Transverse colon (tissue), 4 donors: ENCODE results near the gene CASP10. TPM values are rescaled to one million over a fixed set of nuclear protein-coding genes. Genes with fewer than 3 reads are reported as not detected.

Experiments
- DNase-seq: peaks from one replicate; pipeline ENCODE4 v3.0.0-alpha.2; 2019
- H3K27ac ChIP-seq, 4 donors: fragments of 200-600 bp; sonication (generic); 2 replicates each; pipeline ENCODE4 v1.5.1; 2016 to 2018; ENCODE audit warnings: inconsistent platforms in 4 of 4
- H3K27me3 ChIP-seq: fragments of 200-600 bp; sonication (generic); 2 replicates; pipeline ENCODE4 v1.5.1; 2017; ENCODE audit warnings: inconsistent platforms
- H3K36me3 ChIP-seq, 4 donors: fragments of 200-600 bp; sonication (generic); 2 replicates each; pipeline ENCODE4 v1.5.1; 2017 to 2019; ENCODE audit warnings: inconsistent platforms in 4 of 4
- H3K4me1 ChIP-seq, 4 donors: fragments of 200-600 bp; sonication (generic); 2 replicates each; pipeline ENCODE4 v1.5.1; 2017 to 2020; ENCODE audit warnings: inconsistent platforms in 4 of 4
- H3K4me3 ChIP-seq, 4 donors: fragments of 200-600 bp; sonication (generic); 1 replicate in 1 of 4; 2 replicates in 3 of 4; pipeline versions ENCODE4 v1.5.1 to v1.6.1; 2017 to 2019; ENCODE audit warnings: inconsistent platforms in 4 of 4
- H3K9me3 ChIP-seq, 2 donors: fragments of 200-600 bp; sonication (generic); 2 replicates each; pipeline ENCODE4 v1.5.1; 2017 to 2019; ENCODE audit warnings: inconsistent platforms in 2 of 2
- CTCF ChIP-seq, 5 experiments: fragments of 200-600 bp in 3 of 5; fragments of 450-650 bp in 2 of 5; sonication (generic) in 3 of 5; IDR thresholded peaks; 1 replicate in 2 of 5; 2 replicates in 3 of 5; pipeline ENCODE4 v1.5.1; 2016 to 2017; ENCODE audit warnings: antibody characterized with exemption in 5 of 5, inconsistent platforms in 3 of 5, mild to moderate bottlenecking in 2 of 5, moderate library complexity in 1 of 5
- EP300 ChIP-seq: sonication (generic); formaldehyde crosslinking; IDR thresholded peaks from one replicate; pipeline ENCODE4 v1.6.1; 2017; ENCODE audit warnings: antibody characterized with exemption, low read depth
- POLR2A ChIP-seq: fragments of 450-650 bp; IDR thresholded peaks from one replicate; pipeline ENCODE4 v1.6.1; 2016; ENCODE audit warnings: antibody characterized with exemption, mild to moderate bottlenecking, moderate library complexity
- POLR2AphosphoS5 ChIP-seq, 3 donors: sonication (generic); formaldehyde crosslinking; IDR thresholded peaks; one replicate each; pipeline ENCODE4 v1.6.1; 2016; ENCODE audit warnings: antibody characterized with exemption in 3 of 3
- WGBS, 2 donors: methylation state at CpG; one replicate each; pipeline ENCODE4 v1.1.5; 2018; ENCODE audit warnings: low coverage in 1 of 2; 5-methylcytosine and 5-hydroxymethylcytosine counted together
- in situ Hi-C, 4 donors: fragments of 200-750 bp; cut with MboI; loops; one replicate each; pipeline versions ENCODE4 v1.15.0 to v1.15.1; 2017; ENCODE audit warnings: low sequenced_read_pairs in 3 of 4, low pct_ligation_motif_present in 1 of 4, low pct_unique_long_range_greater_than_20kb in 1 of 4
- intact Hi-C: fragments of 100-400 bp; cut with DNase I; formaldehyde crosslinking; loops from one replicate; pipeline ENCODE4 v1.15.1; 2023; ENCODE audit warnings: low total_unique reads
- total RNA-seq, 4 donors: library from RNA; depleted of rRNA; stranded (reverse); fragments of >200 nt; gene quantifications; one replicate each; pipeline ENCODE4 v1.1.0, GENCODE V29; 2016

The CASP10 gene, protein sequence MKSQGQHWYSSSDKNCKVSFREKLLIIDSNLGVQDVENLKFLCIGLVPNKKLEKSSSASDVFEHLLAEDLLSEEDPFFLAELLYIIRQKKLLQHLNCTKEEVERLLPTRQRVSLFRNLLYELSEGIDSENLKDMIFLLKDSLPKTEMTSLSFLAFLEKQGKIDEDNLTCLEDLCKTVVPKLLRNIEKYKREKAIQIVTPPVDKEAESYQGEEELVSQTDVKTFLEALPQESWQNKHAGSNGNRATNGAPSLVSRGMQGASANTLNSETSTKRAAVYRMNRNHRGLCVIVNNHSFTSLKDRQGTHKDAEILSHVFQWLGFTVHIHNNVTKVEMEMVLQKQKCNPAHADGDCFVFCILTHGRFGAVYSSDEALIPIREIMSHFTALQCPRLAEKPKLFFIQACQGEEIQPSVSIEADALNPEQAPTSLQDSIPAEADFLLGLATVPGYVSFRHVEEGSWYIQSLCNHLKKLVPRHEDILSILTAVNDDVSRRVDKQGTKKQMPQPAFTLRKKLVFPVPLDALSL
- 10 to 100 TPM in 3 of 4 donors, 1 to 10 TPM in 1; 4.8 to 68.4 (median 38.1) TPM for total RNA-seq

GRCh38 chr2:201182650-201183364 is at the start of gene CASP10:
CASP10 (plus strand) TSS chr2:201183141; CDS start chr2:201185778, 2,637 bp downstream.
- Histone ChIP-seq H3K4me3 (peak within 1 kb of the TSS; percentile 22 to 58 (median 43)), H3K36me3 (no peaks in the 10 kb centered on the region), H3K9me3 (no peaks in the 10 kb centered on the region), H3K4me1 (peaks cover 0 to 37% (median 6%) of the 10 kb centered on the region in 4 donors), H3K27ac (peak within 1 kb of the TSS; percentile 63 to 86 (median 82)), H3K27me3 (no peaks in the 10 kb centered on the region)
- in situ Hi-C loops (loop anchor here in 1 of 4 donors (10.0 kb wide), 1 partner anchor 52 kb away; no protein-coding TSS in a partner anchor), intact Hi-C loops (no loop called here)
- peak; percentile 41 for DNase-seq
- TF ChIP-seq EP300: no peak
- peak; percentile 70 to 95 (median 92) for TF ChIP-seq POLR2AphosphoS5 (IDR thresholded peaks at IDR 0.05)
- TF ChIP-seq POLR2A: peak; percentile 82
- peak; percentile 29 to 71 (median 34) for TF ChIP-seq CTCF (IDR thresholded peaks at IDR 0.05)
- WGBS, 2 donors: 19 to 23% methylated on average over 8 to 11 of the region's 11 CpGs

GRCh38 chr2:201135386-201135785 is 47.6 kb upstream of the CASP10 start:
- Histone ChIP-seq H3K9me3 (no peaks in the 10 kb centered on the region), H3K4me1 (peaks cover 0 to 38% (median 14%) of the 10 kb centered on the region in 4 donors), H3K27me3 (no peaks in the 10 kb centered on the region), H3K36me3 (peaks cover 0 to 61% (median 24%) of the 10 kb centered on the region in 4 donors), H3K4me3 (no peak overlapping the region), H3K27ac (peak overlapping the region in 1 of 4 donors; percentile 12)
- WGBS, 2 donors: 60 to 67% methylated on average over 2 to 4 of the region's 4 CpGs
- no peak for TF ChIP-seq POLR2A
- TF ChIP-seq CTCF (IDR thresholded peaks at IDR 0.05): no peak
- no peak for TF ChIP-seq EP300
- no peak for TF ChIP-seq POLR2AphosphoS5 (IDR thresholded peaks at IDR 0.05)
- in situ Hi-C loops: no loop called here
- no peak for DNase-seq
- intact Hi-C loops: no loop called here

DNA sequence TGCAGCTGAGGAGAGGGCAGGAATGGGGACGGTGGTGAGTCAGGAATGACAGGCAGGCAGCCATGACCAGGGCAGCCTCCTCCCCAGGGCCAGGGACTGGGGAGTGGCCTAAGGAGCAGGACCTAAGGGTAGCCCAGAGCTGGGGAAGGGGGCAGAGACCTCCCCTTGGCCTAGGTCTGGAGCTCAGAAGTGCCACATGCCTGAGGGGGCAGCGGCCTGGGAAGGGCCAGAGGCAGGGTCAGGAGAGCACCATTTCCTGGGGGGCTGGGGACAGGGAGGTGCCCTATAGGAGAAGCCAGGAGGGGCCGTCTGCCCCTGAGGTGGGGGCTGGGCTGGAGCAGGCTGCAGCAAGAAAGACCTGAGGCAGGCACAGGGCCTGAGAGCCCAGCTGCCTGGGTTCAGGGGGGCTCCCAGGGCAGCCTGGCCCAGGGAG is 46.0 kb upstream of the CASP10 start:
- peaks cover 0 to 72% (median 26%) of the 10 kb centered on the region in 4 donors for H3K36me3 ChIP-seq
- H3K27me3 ChIP-seq: no peaks in the 10 kb centered on the region
- WGBS, 2 donors: 81 to 86% methylated on average over 1 to 3 of the region's 3 CpGs
- H3K4me1 ChIP-seq: peaks cover 0 to 24% (median 6%) of the 10 kb centered on the region in 4 donors
- in situ Hi-C loops (no loop called here), intact Hi-C loops (no loop called here)
- DNase-seq: no peak
- H3K27ac ChIP-seq: no peak overlapping the region
- H3K9me3 ChIP-seq: no peaks in the 10 kb centered on the region
- no peak overlapping the region for H3K4me3 ChIP-seq
- TF ChIP-seq CTCF (IDR thresholded peaks at IDR 0.05): no peak
- no peak for TF ChIP-seq EP300
- TF ChIP-seq POLR2A: no peak
- TF ChIP-seq POLR2AphosphoS5 (IDR thresholded peaks at IDR 0.05): no peak
